Measurements from ENCODE around the gene PRSS2. TPM values are rescaled to one million over a fixed set of nuclear protein-coding genes. Genes with fewer than 3 reads are reported as not detected.

The PRSS2 gene
- total and polyA plus RNA-seq, 2 donors from 2014 or later: not detected

- TF ChIP-seq CTCF (IDR thresholded peaks at IDR 0.05; ENCODE audit: borderline replicate concordance, extremely low read depth, insufficient read depth): no peak
- DNase-seq: no peak
- Histone ChIP-seq H3K27me3 (ENCODE audit: control insufficient read depth, insufficient read depth, low read length) (peaks cover 5% of the 10 kb centered on the region), H3K4me1 (ENCODE audit: control insufficient read depth in 2 of 3, insufficient read depth in 2 of 3, low read depth in 1 of 3, low read length in 3 of 3) (no peaks in the 10 kb centered on the region), H3K9ac (ENCODE audit: low read length in 3 of 3) (no peak overlapping the region), H3K9me3 (ENCODE audit: control insufficient read depth in 2 of 3, insufficient read depth in 1 of 3, low read length in 3 of 3) (no peaks in the 10 kb centered on the region), H3K27ac (ENCODE audit: low read depth in 2 of 2, low read length in 2 of 2) (no peak overlapping the region), H3K36me3 (ENCODE audit: control insufficient read depth in 2 of 3, insufficient read depth in 3 of 3, low read length in 3 of 3) (no peaks in the 10 kb centered on the region), H3K4me3 (ENCODE audit: low read length in 3 of 3) (no peak overlapping the region)
- no peak for FAIRE-seq
- intact Hi-C loops (cut with DNase I): no loop called here
Measured at GRCh38 chr7:142792129-142792528, 21.4 kb downstream of the PRSS2 start.

DNA sequence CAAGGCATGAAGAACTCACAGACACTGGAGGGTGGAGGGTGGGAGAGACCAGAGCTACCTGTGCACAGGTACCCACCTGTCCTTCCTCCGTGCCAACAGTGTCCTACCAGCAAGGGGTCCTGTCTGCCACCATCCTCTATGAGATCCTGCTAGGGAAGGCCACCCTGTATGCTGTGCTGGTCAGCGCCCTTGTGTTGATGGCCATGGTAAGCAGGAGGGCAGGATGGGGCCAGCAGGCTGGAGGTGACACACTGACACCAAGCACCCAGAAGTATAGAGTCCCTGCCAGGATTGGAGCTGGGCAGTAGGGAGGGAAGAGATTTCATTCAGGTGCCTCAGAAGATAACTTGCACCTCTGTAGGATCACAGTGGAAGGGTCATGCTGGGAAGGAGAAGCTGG is 21.8 kb downstream of the PRSS2 start:
- H3K9me3 ChIP-seq (ENCODE audit: control insufficient read depth in 2 of 3, insufficient read depth in 1 of 3, low read length in 3 of 3): no peaks in the 10 kb centered on the region
- DNase-seq: no peak
- H3K4me3 ChIP-seq (ENCODE audit: low read length in 3 of 3): no peak overlapping the region
- peaks cover 0 to 4% (median 0%) of the 10 kb centered on the region in 3 donors for H3K4me1 ChIP-seq (ENCODE audit: control insufficient read depth in 2 of 3, insufficient read depth in 2 of 3, low read depth in 1 of 3, low read length in 3 of 3)
- no peak for FAIRE-seq
- peaks cover 6% of the 10 kb centered on the region for H3K27me3 ChIP-seq (ENCODE audit: control insufficient read depth, insufficient read depth, low read length)
- no peak overlapping the region for H3K9ac ChIP-seq (ENCODE audit: low read length in 3 of 3)
- intact Hi-C loops (cut with DNase I): no loop called here
- H3K27ac ChIP-seq (ENCODE audit: low read depth in 2 of 2, low read length in 2 of 2): no peak overlapping the region
- TF ChIP-seq CTCF (IDR thresholded peaks at IDR 0.05; ENCODE audit: borderline replicate concordance, extremely low read depth, insufficient read depth): no peak
- H3K36me3 ChIP-seq (ENCODE audit: control insufficient read depth in 2 of 3, insufficient read depth in 3 of 3, low read length in 3 of 3): no peaks in the 10 kb centered on the region

- no peak for TF ChIP-seq CTCF (IDR thresholded peaks at IDR 0.05; ENCODE audit: borderline replicate concordance, extremely low read depth, insufficient read depth)
- H3K4me1 ChIP-seq (ENCODE audit: control insufficient read depth in 2 of 3, insufficient read depth in 2 of 3, low read depth in 1 of 3, low read length in 3 of 3): peaks cover 0 to 6% (median 0%) of the 10 kb centered on the region in 3 donors
- no peak for DNase-seq
- peaks cover 12% of the 10 kb centered on the region for H3K27me3 ChIP-seq (ENCODE audit: control insufficient read depth, insufficient read depth, low read length)
- no peak for FAIRE-seq
- intact Hi-C loops (cut with DNase I): no loop called here
- H3K9ac ChIP-seq (ENCODE audit: low read length in 3 of 3): no peak overlapping the region
- H3K4me3 ChIP-seq (ENCODE audit: low read length in 3 of 3): no peak overlapping the region
- no peaks in the 10 kb centered on the region for H3K9me3 ChIP-seq (ENCODE audit: control insufficient read depth in 2 of 3, insufficient read depth in 1 of 3, low read length in 3 of 3)
- H3K36me3 ChIP-seq (ENCODE audit: control insufficient read depth in 2 of 3, insufficient read depth in 3 of 3, low read length in 3 of 3): no peaks in the 10 kb centered on the region
- no peak overlapping the region for H3K27ac ChIP-seq (ENCODE audit: low read depth in 2 of 2, low read length in 2 of 2)
Measured at GRCh38 chr7:142793156-142793555, 22.4 kb downstream of the PRSS2 start.

GRCh38 chr7:142795339-142795863 is 24.6 kb downstream of the PRSS2 start:
- peak in 1 of 5 donors; percentile 59 for DNase-seq
- H3K27ac ChIP-seq (ENCODE audit: low read depth in 2 of 2, low read length in 2 of 2): no peak overlapping the region
- H3K9me3 ChIP-seq (ENCODE audit: control insufficient read depth in 2 of 3, insufficient read depth in 1 of 3, low read length in 3 of 3): no peaks in the 10 kb centered on the region
- intact Hi-C loops (cut with DNase I): no loop called here
- no peak for TF ChIP-seq CTCF (IDR thresholded peaks at IDR 0.05; ENCODE audit: borderline replicate concordance, extremely low read depth, insufficient read depth)
- H3K27me3 ChIP-seq (ENCODE audit: control insufficient read depth, insufficient read depth, low read length): peaks cover 24% of the 10 kb centered on the region
- H3K4me1 ChIP-seq (ENCODE audit: control insufficient read depth in 2 of 3, insufficient read depth in 2 of 3, low read depth in 1 of 3, low read length in 3 of 3): peaks cover 0 to 6% (median 0%) of the 10 kb centered on the region in 3 donors
- FAIRE-seq: no peak
- H3K4me3 ChIP-seq (ENCODE audit: low read length in 3 of 3): no peak overlapping the region
- no peaks in the 10 kb centered on the region for H3K36me3 ChIP-seq (ENCODE audit: control insufficient read depth in 2 of 3, insufficient read depth in 3 of 3, low read length in 3 of 3)
- H3K9ac ChIP-seq (ENCODE audit: low read length in 3 of 3): no peak overlapping the region
